ENCODE measurements around the gene TMPRSS7.

The TMPRSS7 gene

GRCh38 chr3:112130638-112130993, 96.1 kb downstream of the TMPRSS7 start:
- Histone ChIP-seq H3K9me3 (ENCODE audit: insufficient read depth, low read length) (no peaks in the 10 kb centered on the region), H3K4me3 (ENCODE audit: insufficient read length, low read depth) (no peak overlapping the region), H3K36me3 (ENCODE audit: insufficient read depth, insufficient read length, low read length) (peaks cover 17% of the 10 kb centered on the region), H3K9ac (ENCODE audit: insufficient read length, low read depth) (no peak overlapping the region), H3K27me3 (ENCODE audit: insufficient read depth, insufficient read length) (no peaks in the 10 kb centered on the region), H3K4me1 (ENCODE audit: insufficient read depth, insufficient read length) (peaks cover 2% of the 10 kb centered on the region)
- TF ChIP-seq ZNF274 (IDR thresholded peaks at IDR 0.05; ENCODE audit: low read depth, low read length): no peak
- TF ChIP-seq SUZ12 (IDR thresholded peaks at IDR 0.05; ENCODE audit: extremely low read depth, insufficient read depth, insufficient read length): no peak
- TF ChIP-seq YY1 (IDR thresholded peaks at IDR 0.05; ENCODE audit: insufficient read depth, insufficient read length): no peak
- no peak for DNase-seq (ENCODE audit: low read depth, low spot score)

Data from NT2/D1 (cell line).